ENCODE results near the gene GH1.

GRCh38 chr17:63940584-63940983 is 21.9 kb upstream of the GH1 start:
- TF ChIP-seq CTCF (IDR thresholded peaks at IDR 0.05) (no peak), POLR2AphosphoS5 (IDR thresholded peaks at IDR 0.05) (no peak)
